Activated T-helper 1 cell treated with anti-CD3 and anti-CD28 coated beads, Interleukin-2, amount 50 U/mL, for 16 hours (primary cell): ENCODE data around the gene SERPINA10.
"Not testable (repeated sequence)": the region's sequence is repeated elsewhere in the genome, so short reads cannot be mapped to it uniquely, and the experiment has no call there.

ENCODE experiments used
- DNase-seq, 2 donors: peaks; one replicate each; pipeline ENCODE4 v3.0.0-alpha.2; 2020; ENCODE audit warnings: low read depth in 1 of 2, low spot score in 1 of 2

Gene SERPINA10

DNA sequence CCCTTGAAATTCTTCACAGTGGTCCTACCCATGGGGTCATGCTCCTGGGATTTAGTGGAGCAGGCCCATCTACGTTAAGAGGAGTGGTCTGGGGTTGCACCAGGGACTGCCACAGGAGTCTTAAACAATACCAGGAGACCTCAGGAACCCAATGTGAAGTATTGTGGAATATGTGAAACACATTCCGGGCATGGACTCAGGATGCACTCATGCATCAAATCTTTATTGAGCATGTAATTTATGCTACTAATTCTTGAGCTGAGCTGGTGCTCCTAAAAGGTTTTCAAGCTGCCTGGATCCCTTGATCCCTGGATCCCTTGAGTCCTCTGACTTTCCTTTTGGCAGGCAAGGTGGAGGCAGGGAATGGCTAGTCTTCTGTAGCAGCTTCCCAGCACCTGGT, 8.8 kb downstream of the SERPINA10 start:
- DNase-seq: no peak

DNA sequence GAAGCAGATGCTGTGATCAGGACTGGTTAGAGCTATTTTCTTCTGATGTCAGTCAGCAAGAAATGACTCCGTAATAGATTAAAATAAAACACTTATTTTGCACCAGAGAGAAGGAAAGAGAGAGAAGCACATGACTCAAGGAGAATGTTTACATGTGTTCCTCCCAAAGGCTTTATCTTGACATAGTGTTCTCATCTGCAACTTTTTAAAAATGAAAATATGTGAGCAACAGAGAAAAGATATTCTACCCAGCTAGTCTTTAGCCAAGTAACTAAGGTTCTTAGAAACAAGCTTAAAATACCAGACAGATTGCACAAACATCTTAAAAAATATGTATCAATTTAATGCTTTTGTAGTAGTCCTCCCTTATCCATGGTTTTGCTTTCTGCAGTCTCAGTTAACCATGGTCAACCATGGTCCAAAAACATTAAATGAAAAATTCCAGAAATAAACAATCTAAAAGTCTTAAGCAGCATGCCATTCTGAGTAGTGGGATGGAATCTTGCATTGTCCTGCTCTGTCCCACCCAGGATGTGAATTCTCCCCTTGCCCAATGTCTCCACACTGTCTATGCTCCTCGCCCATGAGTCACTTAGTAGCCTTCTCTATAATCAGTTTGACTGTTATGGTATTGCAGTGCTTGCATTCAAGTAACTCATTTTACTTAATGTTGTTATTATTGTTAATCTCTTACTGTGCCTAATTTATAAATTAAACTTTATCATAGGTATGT, 9.9 kb downstream of the SERPINA10 start:
- DNase-seq: no peak

DNA sequence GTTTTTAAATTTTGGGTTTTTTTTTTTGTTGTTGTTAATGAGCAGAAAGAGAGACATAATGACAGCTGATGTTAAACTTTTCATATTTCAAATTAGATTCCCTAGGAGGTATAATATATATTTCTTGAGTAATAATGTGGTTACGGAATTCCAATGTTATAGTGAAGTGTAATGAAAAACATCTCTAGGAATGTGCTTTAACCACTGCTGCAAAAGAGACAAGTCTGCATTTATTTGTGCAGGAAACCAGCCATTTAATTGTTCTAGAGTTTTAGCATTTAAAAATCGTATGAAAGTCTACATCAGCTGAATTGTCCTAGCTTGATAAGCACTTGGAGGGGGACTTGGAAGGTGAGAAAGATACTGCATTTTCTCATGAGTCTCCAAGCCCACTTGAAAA, 14.3 kb downstream of the SERPINA10 start:
- DNase-seq: no peak

DNA sequence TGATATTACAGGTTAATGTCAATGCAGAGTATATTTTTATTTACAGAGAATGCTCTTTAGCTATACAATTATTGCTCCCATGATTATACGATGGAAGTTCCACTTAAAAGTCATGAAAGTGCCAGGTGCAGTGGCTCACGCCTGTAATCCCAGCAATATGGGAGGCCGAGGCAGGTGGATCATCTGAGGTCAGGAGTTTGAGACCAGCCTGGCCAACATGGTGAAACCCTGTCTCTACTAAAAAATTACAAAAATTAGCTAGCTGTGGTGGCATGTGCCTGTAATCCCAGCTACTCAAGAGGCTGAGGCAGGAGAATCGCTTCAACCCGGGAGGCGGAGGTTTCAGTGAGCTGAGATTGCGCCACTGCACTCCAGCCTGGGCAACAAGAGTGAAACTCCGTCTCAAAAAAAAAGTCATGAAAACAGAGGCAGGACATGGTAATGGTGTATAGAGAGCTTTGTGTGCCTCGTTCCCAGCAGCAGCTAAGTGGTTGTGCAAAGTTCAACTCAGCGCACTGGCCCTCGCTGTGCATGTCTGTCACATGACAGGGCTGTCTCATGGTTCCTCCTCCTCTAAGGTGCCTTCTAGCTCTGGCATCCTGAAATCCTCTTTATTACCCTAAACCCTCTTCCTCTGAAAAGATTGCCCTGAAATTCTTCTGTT, 16.0 kb downstream of the SERPINA10 start:
- DNase-seq: not testable (repeated sequence)

DNA sequence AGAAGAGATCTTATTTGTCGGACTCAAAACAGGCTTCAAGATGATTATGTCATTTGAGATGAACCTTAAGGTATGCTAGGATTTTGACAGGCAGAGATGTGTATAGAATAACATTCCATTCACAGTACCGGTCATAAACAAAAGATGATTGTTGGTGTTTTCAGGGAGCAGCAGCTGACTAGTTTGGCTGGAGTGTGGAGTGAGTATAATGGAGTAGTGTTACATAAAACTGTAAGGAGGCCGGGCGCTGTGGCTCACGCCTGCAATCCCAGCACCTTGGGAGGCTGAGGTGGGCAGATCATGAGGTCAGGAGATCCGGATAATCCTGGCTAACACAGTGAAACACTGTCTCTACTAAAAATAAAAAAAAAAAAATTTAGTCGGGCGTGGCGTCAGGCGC, 23.9 kb downstream of the SERPINA10 start:
- no peak for DNase-seq

DNA sequence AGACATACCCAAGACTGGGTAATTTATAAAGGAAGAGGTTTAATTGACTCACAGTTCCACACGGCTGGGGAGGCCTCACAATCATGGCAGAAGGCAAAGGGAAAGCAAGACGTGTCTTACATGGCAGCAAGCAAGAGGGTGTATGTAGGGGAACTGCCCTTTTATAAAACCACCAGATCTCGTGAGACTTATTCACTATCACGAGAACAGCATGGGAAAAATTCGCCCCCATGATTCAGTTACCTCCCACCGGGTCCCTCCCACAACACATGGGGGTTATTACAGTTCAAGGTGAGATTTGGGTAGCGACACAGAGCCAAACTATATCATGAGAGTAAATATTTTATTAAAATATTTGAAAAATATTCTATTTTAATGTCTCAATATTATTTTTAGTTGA, 24.5 kb downstream of the SERPINA10 start:
- DNase-seq: not testable (repeated sequence)

DNA sequence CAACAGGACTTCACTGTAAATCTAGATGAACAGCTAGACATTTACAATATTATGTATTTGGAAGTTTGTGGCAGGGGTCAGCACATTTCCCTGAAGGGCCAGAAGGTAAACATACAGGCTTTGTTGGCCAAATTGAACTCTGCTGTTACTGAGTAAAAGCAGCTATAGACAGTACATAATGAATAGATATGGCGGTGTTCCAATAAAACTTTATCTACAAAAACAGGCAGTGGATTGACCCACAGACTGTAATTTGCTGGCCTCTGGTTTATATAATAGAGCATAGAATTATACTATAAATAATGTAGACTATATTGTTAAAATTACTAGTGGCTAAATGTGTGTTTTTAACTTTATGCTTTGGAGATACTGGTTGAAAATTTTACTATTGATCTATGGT, 25.7 kb downstream of the SERPINA10 start:
- DNase-seq: no peak

DNA sequence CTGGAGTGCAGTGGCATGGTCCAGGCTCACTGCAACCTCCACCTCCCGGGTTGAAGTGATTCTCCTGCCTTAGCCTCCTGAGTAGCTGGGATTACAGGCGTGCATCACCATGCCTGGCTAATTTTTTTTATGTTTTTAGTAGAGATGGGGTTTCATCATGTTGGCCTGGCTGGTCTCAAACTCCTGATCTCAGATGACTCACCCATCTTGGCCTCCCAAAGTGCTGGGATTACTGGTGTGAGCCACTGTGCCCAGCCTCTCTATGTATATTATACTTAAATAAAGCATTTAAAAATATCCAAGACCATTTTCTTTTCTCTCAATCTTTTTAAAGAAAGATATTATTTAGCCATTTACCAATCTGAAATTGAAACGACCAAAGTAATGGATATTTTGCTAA, 28.9 kb downstream of the SERPINA10 start:
- DNase-seq: not testable (repeated sequence)

DNA sequence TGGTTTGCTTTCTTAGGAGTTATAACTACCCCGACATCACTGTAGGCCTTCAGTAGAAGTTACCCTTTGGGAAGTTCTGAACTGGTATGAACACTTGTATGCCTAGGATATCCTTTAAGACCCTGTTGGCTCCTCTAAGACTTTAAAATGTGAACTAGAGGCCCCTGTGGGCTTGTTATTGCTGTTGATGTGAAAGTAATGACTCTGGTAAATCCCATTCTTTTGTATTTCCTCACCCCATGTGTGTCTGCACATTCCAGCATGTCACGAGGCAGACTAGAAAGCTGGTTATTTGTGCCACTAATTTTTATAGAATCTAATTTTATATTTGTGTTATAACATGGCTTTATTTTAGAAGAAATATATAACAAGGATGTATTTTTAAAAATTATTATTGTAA, 48.9 kb downstream of the SERPINA10 start:
- no peak for DNase-seq

DNA sequence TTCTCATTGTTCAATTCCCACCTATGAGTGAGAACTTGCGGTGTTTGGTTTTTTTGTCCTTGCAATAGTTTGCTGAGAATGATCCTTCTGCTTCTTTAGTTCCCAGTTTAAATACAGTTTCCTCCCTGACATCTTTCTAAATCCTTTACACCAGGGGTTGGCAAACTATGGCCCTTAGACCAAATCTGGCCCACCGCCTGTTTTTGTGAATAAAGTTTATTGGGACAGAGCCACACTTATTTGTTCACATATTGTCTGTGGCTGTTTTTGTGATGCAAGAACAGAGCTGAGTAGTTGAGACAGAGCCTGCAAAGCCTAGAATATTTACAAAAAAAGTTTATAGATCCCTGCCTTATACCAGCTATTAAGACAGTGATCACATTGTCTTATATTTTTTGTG, 53.7 kb downstream of the SERPINA10 start:
- no peak for DNase-seq

DNA sequence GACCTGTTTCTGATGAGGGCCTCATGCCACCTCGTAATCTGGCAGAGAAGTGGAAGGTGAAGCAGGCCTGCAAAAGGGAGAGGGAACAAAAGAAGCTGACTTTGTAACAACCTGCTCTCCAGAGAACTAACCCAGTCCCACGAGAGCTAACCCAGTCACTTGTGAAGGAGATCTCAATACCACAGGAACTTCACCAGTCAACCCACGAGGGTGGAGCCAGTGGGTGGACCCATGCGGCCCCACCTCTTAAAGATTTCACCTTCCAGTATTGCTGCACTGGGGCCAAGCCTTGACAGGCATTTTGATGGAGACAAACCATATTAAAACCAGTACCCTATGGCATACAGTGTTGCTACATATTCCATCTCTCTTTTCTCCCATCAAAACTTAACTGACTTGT, 55.1 kb downstream of the SERPINA10 start:
- no peak for DNase-seq

DNA sequence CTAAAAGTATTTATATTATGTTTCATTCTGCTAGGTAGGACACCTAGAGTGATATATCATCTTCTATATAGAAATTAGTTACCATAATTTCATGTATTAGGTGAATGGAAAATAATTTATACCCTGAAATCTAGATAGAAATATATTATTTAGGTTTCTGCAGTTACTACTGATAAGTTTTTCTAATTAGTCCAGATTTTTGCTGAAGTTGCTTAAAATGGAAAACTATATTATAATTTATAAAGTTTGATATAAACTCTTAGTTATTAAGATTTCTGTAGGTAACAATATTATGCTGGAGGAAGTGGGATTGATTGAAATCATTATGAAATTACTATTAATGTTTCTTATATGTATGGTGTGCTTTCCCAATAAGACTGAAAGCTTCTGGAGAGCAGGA, 56.0 kb downstream of the SERPINA10 start:
- no peak for DNase-seq
